CD4-positive, alpha-beta T cell treated with Interleukin-10 for 1 hour (primary cell): ENCODE data around the gene SRP72.
"Not testable (repeated sequence)": the region's sequence is repeated elsewhere in the genome, so short reads cannot be mapped to it uniquely, and the experiment has no call there.

Experiments
- DNase-seq: peaks from one replicate; pipeline ENCODE4 v3.0.0-alpha.2; 2020

The SRP72 gene

GRCh38 chr4:56467284-56468096 lies at the start of gene SRP72:
TSS of gene SRP72 (plus strand) at chr4:56467617. CDS start at chr4:56467636, 19 bp downstream.
- peak; percentile 91 for DNase-seq

GRCh38 chr4:56424176-56424575 lies 43.2 kb upstream of the SRP72 start:
- no peak for DNase-seq

- peak; percentile 66 for DNase-seq
Observed at GRCh38 chr4:56424697-56425514, 42.5 kb upstream of the SRP72 start.

GRCh38 chr4:56425518-56425917 lies 41.9 kb upstream of the SRP72 start:
- no peak for DNase-seq

- DNase-seq: no peak
Observed at GRCh38 chr4:56426273-56426672, 41.1 kb upstream of the SRP72 start.

- no peak for DNase-seq
Observed at GRCh38 chr4:56427179-56427578, 40.2 kb upstream of the SRP72 start.

GRCh38 chr4:56430203-56430602 lies 37.2 kb upstream of the SRP72 start:
- no peak for DNase-seq

GRCh38 chr4:56433280-56433679 lies 34.1 kb upstream of the SRP72 start:
- DNase-seq: no peak

GRCh38 chr4:56434599-56435139 lies 32.7 kb upstream of the SRP72 start:
- DNase-seq: no peak

- DNase-seq: peak; percentile 98
Observed at GRCh38 chr4:56435140-56435926, 32.1 kb upstream of the SRP72 start, which contains the start of gene PPAT. TSS of gene PPAT (minus strand) at chr4:56435615. CDS start at chr4:56435477, 138 bp downstream.

GRCh38 chr4:56438766-56439165 lies 28.7 kb upstream of the SRP72 start:
- DNase-seq: no peak

GRCh38 chr4:56440983-56441382 lies 26.4 kb upstream of the SRP72 start:
- no peak for DNase-seq

GRCh38 chr4:56444719-56445118 lies 22.7 kb upstream of the SRP72 start:
- no peak for DNase-seq

GRCh38 chr4:56445699-56446098 lies 21.7 kb upstream of the SRP72 start:
- DNase-seq: no peak

- no peak for DNase-seq
Observed at GRCh38 chr4:56448301-56448700, 19.1 kb upstream of the SRP72 start.

- DNase-seq: not testable (repeated sequence)
Observed at GRCh38 chr4:56449475-56449874, 17.9 kb upstream of the SRP72 start.

- DNase-seq: no peak
Observed at GRCh38 chr4:56450342-56450741, 17.1 kb upstream of the SRP72 start.

- no peak for DNase-seq
Observed at GRCh38 chr4:56460085-56460484, 7.3 kb upstream of the SRP72 start.

GRCh38 chr4:56462157-56462556 lies 5.3 kb upstream of the SRP72 start:
- no peak for DNase-seq

- DNase-seq: no peak
Observed at GRCh38 chr4:56463711-56464110, 3.7 kb upstream of the SRP72 start.

GRCh38 chr4:56464581-56464980 lies 2.8 kb upstream of the SRP72 start:
- DNase-seq: no peak

- no peak for DNase-seq
Observed at GRCh38 chr4:56465599-56466295, 1.7 kb upstream of the SRP72 start.
